Smooth muscle cell (in vitro differentiated cells): Measurements from ENCODE around the gene OR2T34. TPM values are rescaled to one million over a fixed set of nuclear protein-coding genes. Genes with fewer than 3 reads are reported as not detected.
"Not testable (repeated sequence)": the region's sequence is repeated elsewhere in the genome, so short reads cannot be mapped to it uniquely, and the experiment has no call there.

Source experiments
- DNase-seq: peaks from one replicate; lab custom pipeline; 2025; ENCODE audit not compliant: unreplicated experiment; lab: John Stamatoyannopoulos, UW
- H2AFZ ChIP-seq: fragments of 200-600 bp; sonication (generic); 2 replicates; pipeline ENCODE4 v1.6.0; 2016; ENCODE audit warnings: antibody characterized with exemption, low read depth, mild to moderate bottlenecking
- H3F3A ChIP-seq: fragments of 200-600 bp; sonication (generic); 2 replicates; pipeline ENCODE4 v1.6.0; 2017; ENCODE audit warnings: antibody characterized with exemption, low read depth
- H3K27ac ChIP-seq: fragments of 200-600 bp; sonication (generic); 2 replicates; pipeline ENCODE4 v1.5.1; 2016; ENCODE audit warnings: low read depth, mild to moderate bottlenecking
- H3K27me3 ChIP-seq: fragments of 200-600 bp; sonication (generic); 2 replicates; pipeline ENCODE4 v1.6.1; 2016; ENCODE audit warnings: low read depth, mild to moderate bottlenecking
- H3K36me3 ChIP-seq: fragments of 200-600 bp; sonication (generic); 2 replicates; pipeline ENCODE4 v1.5.1; 2016; ENCODE audit warnings: low read depth
- H3K4me1 ChIP-seq: fragments of 200-600 bp; sonication (generic); 2 replicates; pipeline ENCODE4 v1.5.1; 2016; ENCODE audit warnings: low read depth
- H3K4me2 ChIP-seq: fragments of 200-600 bp; sonication (generic); 2 replicates; pipeline ENCODE4 v1.6.0; 2016; ENCODE audit warnings: mild to moderate bottlenecking
- H3K4me3 ChIP-seq: fragments of 200-600 bp; sonication (generic); 2 replicates; pipeline ENCODE4 v1.5.1; 2016; ENCODE audit warnings: mild to moderate bottlenecking
- H3K79me2 ChIP-seq: fragments of 200-600 bp; sonication (generic); 2 replicates; pipeline ENCODE4 v1.6.0; 2016; ENCODE audit warnings: low read depth, mild to moderate bottlenecking
- H3K9ac ChIP-seq: fragments of 200-600 bp; sonication (generic); 2 replicates; pipeline ENCODE4 v1.6.0; 2016; ENCODE audit warnings: low read depth
- H3K9me3 ChIP-seq: fragments of 200-600 bp; sonication (generic); replicated peaks from 2 replicates; pipeline ENCODE4 v1.5.1; 2016; ENCODE audit warnings: low read depth
- H4K20me1 ChIP-seq: fragments of 200-600 bp; sonication (generic); 2 replicates; pipeline ENCODE4 v1.6.0; 2016; ENCODE audit warnings: low read depth
- WGBS: methylation state at CpG from one replicate; pipeline ENCODE4 v1.1.7; 2016; ENCODE audit warnings: low lambda C conversion rate; 5-methylcytosine and 5-hydroxymethylcytosine counted together
- polyA plus RNA-seq: library from polyadenylated mRNA; unstranded; fragments of >200 nt; fragmentation: Nextera tagmentation; extraction: Ambion mirVana; gene quantifications from 2 replicates; pipeline ENCODE4 v1.2.1, GENCODE V29; 2016
- total RNA-seq: library from RNA; depleted of rRNA; stranded (reverse); fragments of >200 nt; gene quantifications from 2 replicates; pipeline ENCODE4 v1.2.3, GENCODE V29; 2014
- TF ChIP-seq, protein P1 (sequence below): fragments of 200-600 bp; sonication (generic); IDR thresholded peaks from 2 replicates; pipeline ENCODE4 v1.5.1; 2017; ENCODE audit warnings: borderline replicate concordance, mild to moderate bottlenecking, antibody characterized with exemption; ENCODE audit not compliant: insufficient read depth, poor library complexity, severe bottlenecking

Gene OR2T34, protein sequence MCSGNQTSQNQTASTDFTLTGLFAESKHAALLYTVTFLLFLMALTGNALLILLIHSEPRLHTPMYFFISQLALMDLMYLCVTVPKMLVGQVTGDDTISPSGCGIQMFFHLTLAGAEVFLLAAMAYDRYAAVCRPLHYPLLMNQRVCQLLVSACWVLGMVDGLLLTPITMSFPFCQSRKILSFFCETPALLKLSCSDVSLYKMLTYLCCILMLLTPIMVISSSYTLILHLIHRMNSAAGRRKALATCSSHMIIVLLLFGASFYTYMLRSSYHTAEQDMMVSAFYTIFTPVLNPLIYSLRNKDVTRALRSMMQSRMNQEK
- not detected in 2 replicates for total RNA-seq
- polyA plus RNA-seq: not detected in 2 replicates

DNA sequence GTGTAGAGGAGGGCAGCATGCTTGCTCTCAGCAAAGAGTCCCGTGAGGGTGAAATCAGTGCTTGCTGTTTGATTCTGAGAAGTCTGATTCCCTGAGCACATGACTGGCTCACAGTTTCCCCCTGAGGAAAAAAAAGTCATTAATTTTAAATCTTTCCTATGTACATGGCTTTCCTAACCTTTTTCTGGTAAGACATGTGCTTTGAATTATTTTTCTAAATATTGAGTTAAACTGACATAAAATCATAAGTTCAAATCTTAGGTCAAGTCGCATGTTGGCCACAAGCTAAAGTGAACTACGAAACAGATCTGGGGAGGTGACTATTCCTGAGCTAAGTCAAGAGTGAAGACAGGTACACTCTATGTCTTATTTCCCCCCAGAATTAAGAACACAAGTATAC lies at the start of gene OR2T34:
TSS of gene OR2T34 (minus strand) at position 101 of the 400 bp plus-strand sequence. CDS start at position 101, 0 bp downstream.
- not testable (repeated sequence) for H3K4me1 ChIP-seq, H3K27ac ChIP-seq, H3K4me2 ChIP-seq, DNase-seq, H3K9ac ChIP-seq, H3K79me2 ChIP-seq, H3K9me3 ChIP-seq, H3F3A ChIP-seq, H4K20me1 ChIP-seq, H2AFZ ChIP-seq, H3K27me3 ChIP-seq, H3K4me3 ChIP-seq, H3K36me3 ChIP-seq
- WGBS: 78% methylated on average over 3 of the region's 3 CpGs

DNA sequence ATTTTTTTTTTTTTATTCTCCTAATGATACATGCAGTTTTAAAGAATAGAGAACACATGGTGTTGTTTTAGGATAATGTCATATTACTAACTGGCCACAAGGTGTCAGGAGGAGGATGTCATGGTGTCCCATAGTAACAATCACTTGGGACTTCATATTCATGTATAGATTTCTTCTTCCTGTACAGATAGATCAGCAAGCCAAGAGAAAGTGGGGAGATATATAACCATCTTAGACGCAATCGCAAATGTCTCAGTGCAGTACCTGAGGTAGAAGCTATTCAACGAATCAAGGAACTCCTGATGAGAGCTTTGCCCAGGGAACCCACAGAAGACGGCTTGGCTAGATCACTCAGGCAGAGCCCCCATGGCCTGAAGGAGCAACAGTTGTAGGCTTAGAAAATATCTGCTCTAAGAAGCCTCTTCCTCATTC lies 48.0 kb upstream of the OR2T34 start:
- Histone ChIP-seq H2AFZ (no peak overlapping the region), H3K4me2 (no peak overlapping the region), H3K27ac (no peak overlapping the region), H3F3A (no peaks in the 10 kb centered on the region), H3K27me3 (no peaks in the 10 kb centered on the region), H3K4me3 (no peak overlapping the region), H3K9me3 (peaks cover 18% of the 10 kb centered on the region), H3K4me1 (no peaks in the 10 kb centered on the region), H3K79me2 (no peaks in the 10 kb centered on the region), H4K20me1 (no peaks in the 10 kb centered on the region), H3K36me3 (no peaks in the 10 kb centered on the region), H3K9ac (no peak overlapping the region)
- WGBS: 81% methylated on average over 4 of the region's 4 CpGs
- TF ChIP-seq, protein P1, sequence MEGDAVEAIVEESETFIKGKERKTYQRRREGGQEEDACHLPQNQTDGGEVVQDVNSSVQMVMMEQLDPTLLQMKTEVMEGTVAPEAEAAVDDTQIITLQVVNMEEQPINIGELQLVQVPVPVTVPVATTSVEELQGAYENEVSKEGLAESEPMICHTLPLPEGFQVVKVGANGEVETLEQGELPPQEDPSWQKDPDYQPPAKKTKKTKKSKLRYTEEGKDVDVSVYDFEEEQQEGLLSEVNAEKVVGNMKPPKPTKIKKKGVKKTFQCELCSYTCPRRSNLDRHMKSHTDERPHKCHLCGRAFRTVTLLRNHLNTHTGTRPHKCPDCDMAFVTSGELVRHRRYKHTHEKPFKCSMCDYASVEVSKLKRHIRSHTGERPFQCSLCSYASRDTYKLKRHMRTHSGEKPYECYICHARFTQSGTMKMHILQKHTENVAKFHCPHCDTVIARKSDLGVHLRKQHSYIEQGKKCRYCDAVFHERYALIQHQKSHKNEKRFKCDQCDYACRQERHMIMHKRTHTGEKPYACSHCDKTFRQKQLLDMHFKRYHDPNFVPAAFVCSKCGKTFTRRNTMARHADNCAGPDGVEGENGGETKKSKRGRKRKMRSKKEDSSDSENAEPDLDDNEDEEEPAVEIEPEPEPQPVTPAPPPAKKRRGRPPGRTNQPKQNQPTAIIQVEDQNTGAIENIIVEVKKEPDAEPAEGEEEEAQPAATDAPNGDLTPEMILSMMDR: no peak
- no peak for DNase-seq

DNA sequence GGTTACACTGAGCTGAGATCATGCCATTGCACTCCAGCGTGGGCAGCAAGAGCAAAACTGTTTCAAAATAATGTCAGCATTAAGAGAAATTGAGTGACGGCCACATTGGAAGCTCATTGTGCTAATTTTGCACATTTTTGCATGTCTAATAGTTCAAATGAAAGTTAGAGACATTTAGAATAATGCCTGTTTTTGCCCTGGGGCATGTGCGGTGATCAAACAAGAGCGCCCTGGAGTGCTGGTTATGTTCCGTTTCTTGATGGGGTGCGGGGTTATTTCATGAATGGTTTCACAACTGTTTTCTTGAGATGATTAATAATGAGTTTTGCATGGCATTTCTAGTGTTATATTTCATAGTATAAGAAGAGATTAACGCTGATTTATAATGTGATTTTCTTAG lies 47.2 kb upstream of the OR2T34 start:
- H2AFZ ChIP-seq: no peak overlapping the region
- H3K9ac ChIP-seq: no peak overlapping the region
- no peaks in the 10 kb centered on the region for H3K4me1 ChIP-seq
- 68% methylated on average over 7 of the region's 7 CpGs for WGBS
- no peak overlapping the region for H3K4me3 ChIP-seq
- no peak overlapping the region for H3K27ac ChIP-seq
- peaks cover 17% of the 10 kb centered on the region for H3K9me3 ChIP-seq
- H3K4me2 ChIP-seq: no peak overlapping the region
- TF ChIP-seq, protein P1: no peak
- no peaks in the 10 kb centered on the region for H3K27me3 ChIP-seq
- no peaks in the 10 kb centered on the region for H3K79me2 ChIP-seq
- H3K36me3 ChIP-seq: no peaks in the 10 kb centered on the region
- H3F3A ChIP-seq: no peaks in the 10 kb centered on the region
- H4K20me1 ChIP-seq: no peaks in the 10 kb centered on the region
- no peak for DNase-seq

DNA sequence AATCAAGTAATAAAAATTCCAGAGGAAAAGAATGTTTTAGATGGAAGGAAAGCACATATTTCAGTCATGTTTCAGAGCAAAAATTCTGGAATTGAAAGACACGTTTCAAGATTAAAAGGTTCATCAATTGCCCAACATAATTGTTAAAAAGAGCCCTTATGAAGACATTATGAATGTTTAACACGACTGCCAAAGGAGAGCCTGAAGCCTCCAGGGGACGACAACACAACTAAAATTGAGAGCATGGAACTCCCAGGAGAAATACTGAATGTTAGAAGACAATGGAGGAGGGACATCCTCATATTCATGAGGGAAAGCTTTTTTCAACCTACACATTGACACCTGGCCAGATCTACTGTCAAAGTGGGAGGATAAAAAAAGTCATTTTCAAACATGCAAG lies 44.3 kb upstream of the OR2T34 start:
- H3K27me3 ChIP-seq: no peaks in the 10 kb centered on the region
- no peaks in the 10 kb centered on the region for H3K4me1 ChIP-seq
- no peak overlapping the region for H3K4me3 ChIP-seq
- H3K9me3 ChIP-seq: peaks cover 14% of the 10 kb centered on the region
- H3K9ac ChIP-seq: no peak overlapping the region
- no peak overlapping the region for H3K27ac ChIP-seq
- no peaks in the 10 kb centered on the region for H3F3A ChIP-seq
- no peak overlapping the region for H3K4me2 ChIP-seq
- no peak overlapping the region for H2AFZ ChIP-seq
- DNase-seq: no peak
- TF ChIP-seq, protein P1: no peak
- no peaks in the 10 kb centered on the region for H3K36me3 ChIP-seq
- no peaks in the 10 kb centered on the region for H4K20me1 ChIP-seq
- WGBS: 13% methylated on average over 3 of the region's 3 CpGs
- no peaks in the 10 kb centered on the region for H3K79me2 ChIP-seq
